HepG2 (cell line): ENCODE measurements around the gene LAMA5. TPM values are rescaled to one million over a fixed set of nuclear protein-coding genes. Genes with fewer than 3 reads are reported as not detected.
A peak's percentile ranks its signal among the peaks of the same experiment; 100 is the strongest.

Experiments
- BCLAF1 ChIP-seq: fragments of 450-650 bp; IDR thresholded peaks from 2 replicates; pipeline ENCODE4 v1.6.1; 2017; ENCODE audit warnings: mild to moderate bottlenecking
- CC2D1A ChIP-seq: sonication (generic); formaldehyde crosslinking; IDR thresholded peaks from 2 replicates; pipeline ENCODE4 v1.8.1; 2023; ENCODE audit warnings: mild to moderate bottlenecking, missing genetic modification reagents
- CERS6 ChIP-seq: sonication (generic); formaldehyde crosslinking; IDR thresholded peaks from 2 replicates; pipeline ENCODE4 v1.5.0; 2020; ENCODE audit warnings: missing genetic modification reagents
- GLMP ChIP-seq: sonication (generic); formaldehyde crosslinking; IDR thresholded peaks from 2 replicates; pipeline ENCODE4 v1.9.0; 2021; ENCODE audit warnings: missing genetic modification reagents, mild to moderate bottlenecking, borderline replicate concordance
- GPBP1L1 ChIP-seq: sonication (generic); formaldehyde crosslinking; IDR thresholded peaks from 2 replicates; pipeline ENCODE4 v1.5.0; 2020; ENCODE audit warnings: mild to moderate bottlenecking, missing genetic modification reagents
- HIVEP1 ChIP-seq: sonication (generic); formaldehyde crosslinking; IDR thresholded peaks from 2 replicates; pipeline ENCODE4 v1.4.0; 2020; ENCODE audit warnings: mild to moderate bottlenecking, missing genetic modification reagents
- IRF9 ChIP-seq: sonication (generic); formaldehyde crosslinking; IDR thresholded peaks from 2 replicates; pipeline ENCODE4 v1.8.0; 2022; ENCODE audit warnings: missing genetic modification reagents, mild to moderate bottlenecking, borderline replicate concordance
- JUND ChIP-seq: sonication (generic); formaldehyde crosslinking; IDR thresholded peaks from 2 replicates; pipeline ENCODE4 v1.8.0; 2022; ENCODE audit warnings: mild to moderate bottlenecking, missing genetic modification reagents
- NFATC3 ChIP-seq: sonication (generic); formaldehyde crosslinking; IDR thresholded peaks from 2 replicates; pipeline ENCODE4 v1.5.1; 2020; ENCODE audit warnings: mild to moderate bottlenecking, missing genetic modification reagents
- NRL ChIP-seq: sonication (generic); formaldehyde crosslinking; IDR thresholded peaks from 2 replicates; pipeline ENCODE4 v1.5.0; 2020; ENCODE audit warnings: missing genetic modification reagents, mild to moderate bottlenecking, moderate library complexity, borderline replicate concordance
- PBX3 ChIP-seq: sonication (generic); formaldehyde crosslinking; IDR thresholded peaks from 2 replicates; pipeline ENCODE4 v1.8.1; 2023; ENCODE audit warnings: missing genetic modification reagents, inconsistent platforms, borderline replicate concordance
- PHF20 ChIP-seq: sonication (generic); formaldehyde crosslinking; IDR thresholded peaks from 2 replicates; pipeline ENCODE4 v1.5.0; 2020; ENCODE audit warnings: mild to moderate bottlenecking, missing genetic modification reagents
- RFX1 ChIP-seq: fragments of 450-650 bp; IDR thresholded peaks from 2 replicates; pipeline ENCODE4 v1.6.1; 2017
- SOX6 ChIP-seq, 2 experiments: fragments of 450-650 bp in 1 of 2; sonication (generic) in 1 of 2; formaldehyde crosslinking in 1 of 2; IDR thresholded peaks; 2 replicates each; pipeline versions ENCODE4 v1.4.0 to v1.6.1; 2017 to 2020; ENCODE audit warnings: antibody characterized with exemption in 1 of 2, mild to moderate bottlenecking in 1 of 2, missing genetic modification reagents in 1 of 2
- SP4 ChIP-seq: sonication (generic); formaldehyde crosslinking; IDR thresholded peaks from 2 replicates; pipeline ENCODE4 v1.8.1; 2023; ENCODE audit warnings: mild to moderate bottlenecking, missing genetic modification reagents
- YEATS4 ChIP-seq: sonication (generic); formaldehyde crosslinking; IDR thresholded peaks from 2 replicates; pipeline ENCODE4 v1.4.0; 2020; ENCODE audit warnings: missing genetic modification reagents, borderline replicate concordance
- ZNF629 ChIP-seq: sonication (generic); formaldehyde crosslinking; conservative IDR thresholded peaks from 2 replicates; pipeline ENCODE4 v1.5.0; 2020; ENCODE audit warnings: missing genetic modification reagents
- ZNF749 ChIP-seq: sonication (generic); formaldehyde crosslinking; IDR thresholded peaks from 2 replicates; pipeline ENCODE4 v1.8.0; 2022; ENCODE audit warnings: mild to moderate bottlenecking, missing genetic modification reagents, moderate library complexity, borderline replicate concordance
- polyA plus RNA-seq, 8 experiments: library from polyadenylated mRNA; depleted of rRNA in 3 of 8; stranded (reverse) in 7 of 8; unstranded in 1 of 8; fragments of >200 nt; fragmentation: Illumina TruSeq in 4 of 8; extraction: Trizol in 4 of 8; gene quantifications; 2 replicates each; pipeline versions ENCODE4 v1.2.1 to v1.2.3, GENCODE V29; 2011 to 2016; ENCODE audit warnings: low read depth in 4 of 8, missing spikeins in 1 of 8, mixed read lengths in 1 of 8; ENCODE audit not compliant: insufficient read depth in 1 of 8
- total RNA-seq, 5 experiments: library from RNA; depleted of rRNA; stranded (reverse); fragments of >200 nt; fragmentation: Illumina TruSeq; extraction: Trizol; gene quantifications; 2 replicates each; pipeline ENCODE4 v1.2.3, GENCODE V29; 2016; ENCODE audit warnings: low read depth in 1 of 5

Gene LAMA5
- total and polyA plus RNA-seq, 2 of the 13 experiments (the other 11 are each of a cell fraction or from before 2014, with no cell fraction given) = 21.0 to 44.7 TPM

- TF ChIP-seq BCLAF1 = no peak
- TF ChIP-seq CERS6 (CRISPR knock-in tag) = no peak
- no peak for TF ChIP-seq RFX1
- no peak for TF ChIP-seq GPBP1L1 (CRISPR knock-in tag)
- peak; percentile 59 for TF ChIP-seq JUND (CRISPR knock-in tag)
- 0 out of 2 replicates have a peak, but pooled peaks have one; percentile 60 for TF ChIP-seq CC2D1A (CRISPR knock-in tag)
- no peak for TF ChIP-seq NFATC3 (CRISPR knock-in tag)
- TF ChIP-seq GLMP (CRISPR knock-in tag) = no peak
- peak; percentile 89 for TF ChIP-seq PHF20
- peak; percentile 14; the same call in 1 of the 2 replicates for TF ChIP-seq NRL
- no peak for TF ChIP-seq HIVEP1 (CRISPR knock-in tag)
- TF ChIP-seq ZNF629 (CRISPR knock-in tag) = peak; percentile 34; the same call in 1 of the 2 replicates
- peak; percentile 99 for TF ChIP-seq SP4 (CRISPR knock-in tag)
- TF ChIP-seq SOX6 (IDR thresholded peaks at IDR 0.05) = no peak
- peak; percentile 70 for TF ChIP-seq SOX6 (CRISPR knock-in tag; IDR thresholded peaks at IDR 0.05)
- peak; percentile 60 for TF ChIP-seq IRF9 (CRISPR knock-in tag)
- TF ChIP-seq ZNF749 (CRISPR knock-in tag) = 0 out of 2 replicates have a peak, but pooled peaks have one; percentile 10
- no peak; the same call in 1 of the 2 replicates for TF ChIP-seq YEATS4 (CRISPR knock-in tag)
- TF ChIP-seq PBX3 (CRISPR knock-in tag) = peak; percentile 98; the same call in 1 of the 2 replicates
These were observed 64.6 kb downstream of the LAMA5 start, which contains the start of gene ADRM1 (continued) for GRCh38 chr20:62302341-62303061.
